ENCODE data around the gene NSUN6.
"Not testable (repeated sequence)": the region's sequence is repeated elsewhere in the genome, so short reads cannot be mapped to it uniquely, and the experiment has no call there.

The NSUN6 gene

DNA sequence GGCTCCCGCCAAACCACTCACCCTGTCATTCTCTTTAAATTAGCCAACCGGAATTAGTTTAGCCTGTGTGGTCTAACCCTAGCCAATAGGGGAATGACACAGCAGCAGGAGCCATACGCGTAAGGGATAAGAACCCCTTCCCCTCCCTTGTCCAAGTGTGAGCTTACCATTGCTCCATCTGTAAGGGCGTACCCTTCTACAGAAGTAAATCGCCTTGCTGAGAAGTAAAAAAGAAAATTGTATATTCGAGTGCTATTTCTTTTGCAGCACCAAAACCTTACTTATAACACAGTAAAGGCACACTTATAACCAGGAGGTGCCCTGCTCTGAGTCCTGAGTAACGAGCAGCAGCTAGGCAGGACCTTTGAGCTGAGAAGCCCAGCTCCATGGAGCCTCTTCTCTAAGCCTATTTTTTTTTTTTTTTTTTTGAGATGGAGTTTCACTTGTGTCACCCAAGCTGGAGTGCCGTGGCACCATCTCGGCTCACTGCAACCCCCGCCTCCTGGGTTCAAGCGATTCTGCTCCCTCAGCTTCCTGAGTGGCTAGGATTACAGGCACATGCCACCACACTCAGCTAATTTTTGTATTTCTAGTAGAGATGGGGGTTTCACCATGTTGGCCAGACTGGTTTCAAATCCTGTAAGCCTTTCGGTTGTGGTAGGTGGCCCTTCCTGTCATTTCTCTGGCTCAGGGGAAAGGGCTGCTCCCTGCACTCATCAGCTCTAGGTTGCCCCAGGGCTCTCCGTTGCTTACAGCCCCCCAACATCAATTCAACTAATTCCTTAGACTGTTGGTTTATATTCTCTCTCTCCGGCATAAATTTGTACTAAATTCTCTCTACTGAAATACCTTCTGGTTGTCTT, 73.3 kb downstream of the NSUN6 start:
- DNase-seq (ENCODE audit: extremely low spot score), result no peak
- no peak for TF ChIP-seq CTCF (IDR thresholded peaks at IDR 0.05; ENCODE audit: control extremely low read depth, extremely low read depth, low read depth, missing control alignments)
- ChIA-PET CTCF (interaction anchor here (0.6 kb wide), 1 partner anchor 12 kb away, joined by 3 read pairs; no protein-coding TSS in a partner anchor), POLR2A (no interaction called here)

DNA sequence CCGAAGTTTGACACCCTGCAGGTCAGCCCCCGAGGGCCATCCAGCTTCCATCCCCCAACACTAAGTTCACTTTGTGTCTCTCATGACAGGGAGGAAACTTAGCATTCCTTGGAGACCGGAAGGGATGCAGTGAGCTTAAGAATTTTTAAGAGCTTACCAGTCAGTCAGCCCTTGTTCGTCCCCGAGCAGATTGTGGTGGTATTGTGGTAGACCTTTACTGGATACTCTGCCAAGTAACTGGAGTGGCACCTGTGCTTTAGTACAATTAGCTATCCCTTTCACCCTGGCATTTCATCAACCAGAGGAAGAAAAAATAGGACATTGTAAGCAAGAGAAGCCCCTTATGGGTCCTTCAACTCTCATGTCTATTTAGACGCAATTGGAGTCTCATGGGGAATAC, 74.8 kb downstream of the NSUN6 start:
- no peak for DNase-seq (ENCODE audit: extremely low spot score)
- no peak for TF ChIP-seq CTCF (IDR thresholded peaks at IDR 0.05; ENCODE audit: control extremely low read depth, extremely low read depth, low read depth, missing control alignments)
- ChIA-PET CTCF (interaction anchor here (1.4 kb wide), 1 partner anchor 11 kb away, joined by 4 read pairs; no protein-coding TSS in a partner anchor), POLR2A (no interaction called here)

DNA sequence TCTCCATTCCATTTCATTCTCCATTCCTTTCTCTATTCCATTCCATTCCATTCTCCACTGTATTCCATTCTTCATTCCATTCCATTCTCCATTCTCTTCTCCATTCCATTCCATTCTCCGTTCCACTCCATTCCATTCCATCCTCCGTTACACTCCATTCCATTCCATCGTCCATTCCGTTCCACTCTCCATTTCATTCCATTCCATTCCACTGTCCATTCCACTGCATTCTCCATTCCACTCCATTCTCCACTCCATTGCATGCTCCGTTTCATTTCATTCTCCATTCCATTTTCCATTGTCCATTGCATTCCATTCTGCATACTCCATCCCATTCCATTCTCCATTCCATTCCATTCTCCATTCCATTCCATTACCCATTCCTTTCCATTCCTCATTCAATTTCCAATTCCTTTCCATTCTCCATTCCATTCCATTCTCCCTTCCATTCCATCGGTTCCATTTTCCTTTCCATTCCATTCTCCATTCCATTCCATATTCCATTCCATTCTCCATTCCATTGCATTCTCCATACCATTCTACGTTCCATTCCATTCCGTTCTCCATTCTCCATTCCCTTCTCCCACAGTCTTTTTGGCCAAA, 78.3 kb downstream of the NSUN6 start:
- DNase-seq (ENCODE audit: extremely low spot score), result no peak
- TF ChIP-seq CTCF (IDR thresholded peaks at IDR 0.05; ENCODE audit: control extremely low read depth, extremely low read depth, low read depth, missing control alignments), result no peak
- POLR2A ChIA-PET, result no interaction called here
- CTCF ChIA-PET, result no interaction called here

DNA sequence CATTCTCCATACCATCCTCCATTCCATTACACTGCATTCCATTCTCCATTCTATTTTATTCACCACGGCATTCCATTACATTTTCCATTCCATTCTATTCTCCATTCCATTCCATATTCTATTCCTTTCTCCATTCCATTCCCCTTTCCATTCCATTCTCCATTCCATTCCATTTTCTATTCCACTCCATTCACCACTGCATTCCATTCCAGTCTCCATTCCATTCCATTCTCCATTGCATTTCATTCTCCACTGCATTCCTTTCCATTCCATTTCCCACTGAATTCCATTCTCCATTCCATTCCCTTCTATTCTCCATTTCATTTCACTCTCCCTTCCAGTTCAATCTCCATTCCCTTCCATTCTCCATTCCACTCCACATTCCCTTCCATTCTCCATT, 79.6 kb downstream of the NSUN6 start:
- DNase-seq (ENCODE audit: extremely low spot score), result no peak
- TF ChIP-seq CTCF (IDR thresholded peaks at IDR 0.05; ENCODE audit: control extremely low read depth, extremely low read depth, low read depth, missing control alignments), result no peak
- POLR2A ChIA-PET, result no interaction called here
- CTCF ChIA-PET, result no interaction called here

- no peak for DNase-seq (ENCODE audit: extremely low spot score)
- CTCF ChIA-PET, result no interaction called here
Observed at GRCh38 chr10:18571076-18571475, 80.3 kb downstream of the NSUN6 start.

DNA sequence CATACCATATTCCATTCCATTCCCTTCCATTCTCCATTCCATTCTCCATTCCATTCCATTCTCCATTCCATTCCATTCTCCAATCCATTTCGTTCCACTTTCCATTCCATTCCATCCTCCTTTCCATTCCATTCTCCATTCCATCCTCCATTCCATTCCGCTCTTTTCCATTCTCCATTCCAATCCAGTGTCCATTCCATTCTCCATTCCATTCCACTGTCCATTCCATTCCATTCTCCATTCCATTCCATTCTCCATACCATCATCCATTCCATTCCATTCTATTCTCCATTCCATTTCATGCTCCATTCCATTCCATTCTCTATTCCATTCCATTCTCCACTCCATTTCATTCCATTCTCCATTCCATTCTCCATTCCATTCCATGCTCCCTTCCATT, 81.0 kb downstream of the NSUN6 start:
- POLR2A ChIA-PET; CTCF ChIA-PET; DNase-seq (ENCODE audit: extremely low spot score): not testable (repeated sequence)

More at GRCh38 chr10:18571076-18571475, 80.3 kb downstream of the NSUN6 start:
- no peak for TF ChIP-seq CTCF (IDR thresholded peaks at IDR 0.05; ENCODE audit: control extremely low read depth, extremely low read depth, low read depth, missing control alignments)
- POLR2A ChIA-PET, result no interaction called here

- no peak for DNase-seq (ENCODE audit: extremely low spot score)
- ChIA-PET POLR2A (no interaction called here), CTCF (no interaction called here)
- TF ChIP-seq CTCF (IDR thresholded peaks at IDR 0.05; ENCODE audit: control extremely low read depth, extremely low read depth, low read depth, missing control alignments), result no peak
Observed at GRCh38 chr10:18567343-18567856, 84.0 kb downstream of the NSUN6 start.
